Measurements from ENCODE around the gene SLC39A3. TPM values are rescaled to one million over a fixed set of nuclear protein-coding genes. Genes with fewer than 3 reads are reported as not detected.

Gene SLC39A3
- total RNA-seq, 1 experiment from 2014 or later, result 87.4 TPM

DNA sequence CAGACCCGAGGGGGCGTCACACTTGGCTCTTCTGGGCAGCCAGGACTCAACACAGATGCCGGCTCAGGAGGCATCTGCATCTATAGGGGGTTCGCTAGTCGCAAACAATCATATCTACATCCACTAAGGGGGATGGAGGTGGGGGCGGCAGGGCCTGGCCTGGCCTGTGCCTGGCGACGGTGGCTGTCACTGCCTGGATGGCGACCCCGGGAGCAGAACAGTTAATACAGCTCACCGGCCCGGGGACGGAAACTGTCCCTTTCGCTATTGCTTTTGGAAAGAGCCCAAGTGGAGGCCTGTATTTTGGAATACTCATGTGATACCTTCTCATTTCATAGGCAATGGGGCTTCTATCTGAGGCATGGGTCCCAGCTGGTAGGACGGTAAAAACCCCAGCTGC is 25.6 kb upstream of the SLC39A3 start:
- H4K20me1 ChIP-seq (ENCODE audit: low read length), result no peaks in the 10 kb centered on the region
- H3K4me3 ChIP-seq (ENCODE audit: low read length), result no peak overlapping the region
- H3K9ac ChIP-seq (ENCODE audit: low read length), result no peak overlapping the region
- H3K9me2 ChIP-seq (replicated peaks; ENCODE audit: low read length), result no peaks in the 10 kb centered on the region
- no peaks in the 10 kb centered on the region for H3K9me3 ChIP-seq (ENCODE audit: low read length)
- H2AFZ ChIP-seq (ENCODE audit: low read length), result no peak overlapping the region
- no peak overlapping the region for H3K4me2 ChIP-seq (ENCODE audit: low read length)
- no peaks in the 10 kb centered on the region for H3K27me3 ChIP-seq (ENCODE audit: low read length)
- peaks cover 5% of the 10 kb centered on the region for H3K79me2 ChIP-seq (ENCODE audit: low read length)
- DNase-seq (no peak), ATAC-seq (no peak)
- CTCF ChIA-PET, result no interaction called here
- no peak for TF ChIP-seq EZH2phosphoT487 (IDR thresholded peaks at IDR 0.05; ENCODE audit: borderline replicate concordance, low read length)
- TF ChIP-seq EZH2 (IDR thresholded peaks at IDR 0.05; ENCODE audit: low read length, unreplicated experiment), result no peak
- TF ChIP-seq CTCF (conservative IDR thresholded peaks at IDR 0.05; ENCODE audit: low read depth, low read length), result no peak
- H3K36me3 ChIP-seq (ENCODE audit: low read depth, low read length), result no peaks in the 10 kb centered on the region; the same call in 1 of the 2 replicates
- BruUV-seq (replicated peaks), result no TSS peak
- H3K4me1 ChIP-seq (ENCODE audit: insufficient read depth, low read length), result no peaks in the 10 kb centered on the region
- H3K27ac ChIP-seq (ENCODE audit: low read length), result no peak overlapping the region
- POLR2A ChIA-PET (ENCODE audit: unreplicated experiment), result no interaction called here
- intact Hi-C loops (cut with micrococcal nuclease), result no loop called here
- H3F3A ChIP-seq (ENCODE audit: low read length, unreplicated experiment), result no peaks in the 10 kb centered on the region

DNA sequence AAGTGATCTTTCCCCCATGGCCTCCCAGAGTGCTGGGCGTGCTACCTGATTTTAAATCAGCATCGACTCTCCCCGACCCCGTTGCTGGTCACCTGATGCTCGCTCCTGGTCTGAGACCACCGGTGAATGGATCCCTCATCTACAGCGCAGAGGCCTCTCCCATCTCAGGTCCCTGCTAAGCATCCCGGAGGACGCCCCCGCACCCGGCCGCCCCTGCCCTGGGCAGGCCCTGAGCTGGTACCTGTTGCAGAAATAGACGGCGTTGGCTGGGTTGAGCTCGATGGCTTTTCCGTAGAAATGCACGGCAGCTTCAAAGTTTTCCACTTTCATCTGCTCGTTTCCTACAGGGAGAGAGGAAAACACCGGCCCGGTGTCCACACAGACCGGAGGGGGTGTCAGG is 25.1 kb upstream of the SLC39A3 start:
- H3K4me3 ChIP-seq (ENCODE audit: low read length), result no peak overlapping the region
- no peaks in the 10 kb centered on the region for H3K9me3 ChIP-seq (ENCODE audit: low read length)
- H3F3A ChIP-seq (ENCODE audit: low read length, unreplicated experiment), result no peaks in the 10 kb centered on the region
- no peaks in the 10 kb centered on the region for H3K27me3 ChIP-seq (ENCODE audit: low read length)
- no peaks in the 10 kb centered on the region; the same call in 1 of the 2 replicates for H3K36me3 ChIP-seq (ENCODE audit: low read depth, low read length)
- no peak for TF ChIP-seq EZH2phosphoT487 (IDR thresholded peaks at IDR 0.05; ENCODE audit: borderline replicate concordance, low read length)
- TF ChIP-seq CTCF (conservative IDR thresholded peaks at IDR 0.05; ENCODE audit: low read depth, low read length), result no peak
- TF ChIP-seq EZH2 (IDR thresholded peaks at IDR 0.05; ENCODE audit: low read length, unreplicated experiment), result no peak
- no peaks in the 10 kb centered on the region for H3K4me1 ChIP-seq (ENCODE audit: insufficient read depth, low read length)
- no TSS peak for BruUV-seq (replicated peaks)
- CTCF ChIA-PET, result no interaction called here
- DNase-seq (no peak), ATAC-seq (no peak)
- no peak overlapping the region for H3K4me2 ChIP-seq (ENCODE audit: low read length)
- no peaks in the 10 kb centered on the region for H4K20me1 ChIP-seq (ENCODE audit: low read length)
- intact Hi-C loops (cut with micrococcal nuclease), result no loop called here
- H3K27ac ChIP-seq (ENCODE audit: low read length), result no peak overlapping the region
- no peaks in the 10 kb centered on the region for H3K9me2 ChIP-seq (replicated peaks; ENCODE audit: low read length)
- H2AFZ ChIP-seq (ENCODE audit: low read length), result no peak overlapping the region
- peaks cover 1% of the 10 kb centered on the region for H3K79me2 ChIP-seq (ENCODE audit: low read length)
- no peak overlapping the region for H3K9ac ChIP-seq (ENCODE audit: low read length)
- POLR2A ChIA-PET (ENCODE audit: unreplicated experiment), result no interaction called here

- H2AFZ ChIP-seq (ENCODE audit: low read length), result no peak overlapping the region
- no peaks in the 10 kb centered on the region for H4K20me1 ChIP-seq (ENCODE audit: low read length)
- ChIA-PET CTCF (no interaction called here), POLR2A (ENCODE audit: unreplicated experiment) (no interaction called here)
- no peak overlapping the region for H3K27ac ChIP-seq (ENCODE audit: low read length)
- ATAC-seq, result no peak
- no peaks in the 10 kb centered on the region for H3K79me2 ChIP-seq (ENCODE audit: low read length)
- no peak overlapping the region for H3K9ac ChIP-seq (ENCODE audit: low read length)
- no peaks in the 10 kb centered on the region for H3K4me1 ChIP-seq (ENCODE audit: insufficient read depth, low read length)
- no peak overlapping the region for H3K4me3 ChIP-seq (ENCODE audit: low read length)
- no peak overlapping the region for H3K4me2 ChIP-seq (ENCODE audit: low read length)
- DNase-seq, result no peak
- H3K36me3 ChIP-seq (ENCODE audit: low read depth, low read length), result no peaks in the 10 kb centered on the region; the same call in 1 of the 2 replicates
- no peaks in the 10 kb centered on the region for H3F3A ChIP-seq (ENCODE audit: low read length, unreplicated experiment)
- TF ChIP-seq EZH2 (IDR thresholded peaks at IDR 0.05; ENCODE audit: low read length, unreplicated experiment), result no peak
- no peaks in the 10 kb centered on the region for H3K9me3 ChIP-seq (ENCODE audit: low read length)
- no peaks in the 10 kb centered on the region for H3K9me2 ChIP-seq (replicated peaks; ENCODE audit: low read length)
- intact Hi-C loops (cut with micrococcal nuclease), result no loop called here
- H3K27me3 ChIP-seq (ENCODE audit: low read length), result no peaks in the 10 kb centered on the region
- no TSS peak for BruUV-seq (replicated peaks)
Observed at GRCh38 chr19:2763687-2764086, 23.9 kb upstream of the SLC39A3 start.
